Measurements from ENCODE around the gene SPTBN2.

SPTBN2 gene

DNA sequence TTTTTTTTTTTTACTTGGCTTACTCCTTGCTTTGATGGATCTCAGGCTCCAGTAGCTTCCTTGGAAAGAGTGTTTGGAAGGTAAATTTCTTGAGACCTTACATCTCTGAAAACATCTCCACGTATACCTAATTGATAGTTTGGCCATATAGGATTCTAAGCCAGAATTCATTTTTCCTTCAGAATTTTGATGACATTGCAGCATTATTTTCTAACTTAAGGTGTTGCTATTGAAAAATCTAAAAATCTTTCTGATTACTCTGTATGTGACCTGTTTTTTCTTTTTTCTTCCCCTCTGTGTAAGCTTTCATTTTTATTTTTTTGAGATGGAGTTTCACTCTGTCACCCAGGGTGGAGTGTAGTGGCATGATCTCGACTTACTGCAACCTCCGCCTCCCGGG is 23.1 kb upstream of the SPTBN2 start:
- Histone ChIP-seq H3K56ac (ENCODE audit: low read length) (no peak overlapping the region), H2BK5ac (ENCODE audit: low read length) (no peak overlapping the region), H3K4me2 (ENCODE audit: low read length) (no peak overlapping the region), H3K79me1 (ENCODE audit: low read length) (no peaks in the 10 kb centered on the region), H2BK15ac (replicated peaks; ENCODE audit: low read depth) (no peak overlapping the region), H3K4me3 (ENCODE audit: low read length) (no peak overlapping the region), H3K4me1 (ENCODE audit: control insufficient read depth, low read depth, low read length) (no peaks in the 10 kb centered on the region), H4K8ac (ENCODE audit: low read depth, low read length) (no peak overlapping the region), H3K23ac (ENCODE audit: low read length) (no peak overlapping the region), H2AK5ac (ENCODE audit: low read length) (no peak overlapping the region), H4K5ac (ENCODE audit: low read length) (no peak overlapping the region), H3K27ac (ENCODE audit: low read depth, low read length) (no peak overlapping the region), H3K4ac (ENCODE audit: low read depth, low read length) (no peak overlapping the region), H3K79me2 (ENCODE audit: control insufficient read depth, insufficient read depth, low read length) (no peaks in the 10 kb centered on the region), H2BK120ac (ENCODE audit: low read depth, low read length) (no peak overlapping the region), H3K27me3 (ENCODE audit: insufficient read depth, low read length, poor library complexity) (no peaks in the 10 kb centered on the region), H3K18ac (ENCODE audit: low read length) (no peak overlapping the region), H3K9ac (ENCODE audit: low read length) (no peak overlapping the region), H3K36me3 (ENCODE audit: control insufficient read depth, insufficient read depth, low read length) (no peaks in the 10 kb centered on the region)
- no peak for DNase-seq
- no CpG with 5 or more reads among the region's 4 CpGs for WGBS (ENCODE audit: extremely low coverage, insufficient coverage, low lambda C conversion rate)

DNA sequence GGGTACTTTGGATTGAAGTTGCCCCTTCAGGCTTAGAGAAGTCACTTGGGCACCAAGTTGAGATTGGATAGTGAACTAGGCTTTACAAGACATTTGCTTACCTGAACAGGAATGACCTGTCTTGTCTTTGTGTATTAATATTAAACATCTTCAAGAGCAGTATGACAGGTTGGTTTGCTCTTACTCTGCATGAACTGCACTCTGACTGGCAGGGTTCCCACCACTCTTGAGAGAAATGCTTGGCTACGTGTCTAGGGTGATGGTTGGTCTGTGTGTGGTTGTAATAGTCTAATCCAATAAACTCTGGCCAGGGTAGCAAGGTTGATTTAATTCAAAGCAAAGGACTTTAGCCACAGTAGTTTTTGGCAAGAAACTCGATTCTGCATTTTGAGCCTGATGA is 20.1 kb upstream of the SPTBN2 start:
- no peak overlapping the region for H2BK5ac ChIP-seq (ENCODE audit: low read length)
- no peak overlapping the region for H3K23ac ChIP-seq (ENCODE audit: low read length)
- H4K5ac ChIP-seq (ENCODE audit: low read length) = no peak overlapping the region
- no peak overlapping the region for H2BK15ac ChIP-seq (replicated peaks; ENCODE audit: low read depth)
- H3K4me3 ChIP-seq (ENCODE audit: low read length) = no peak overlapping the region
- H3K4me2 ChIP-seq (ENCODE audit: low read length) = no peak overlapping the region
- no peak overlapping the region for H4K8ac ChIP-seq (ENCODE audit: low read depth, low read length)
- no peak overlapping the region for H3K56ac ChIP-seq (ENCODE audit: low read length)
- no peak overlapping the region for H3K4ac ChIP-seq (ENCODE audit: low read depth, low read length)
- H2AK5ac ChIP-seq (ENCODE audit: low read length) = no peak overlapping the region
- H3K4me1 ChIP-seq (ENCODE audit: control insufficient read depth, low read depth, low read length) = no peaks in the 10 kb centered on the region
- H3K79me1 ChIP-seq (ENCODE audit: low read length) = no peaks in the 10 kb centered on the region
- no peaks in the 10 kb centered on the region for H3K36me3 ChIP-seq (ENCODE audit: control insufficient read depth, insufficient read depth, low read length)
- no peak overlapping the region for H2BK120ac ChIP-seq (ENCODE audit: low read depth, low read length)
- no peaks in the 10 kb centered on the region for H3K27me3 ChIP-seq (ENCODE audit: insufficient read depth, low read length, poor library complexity)
- DNase-seq = no peak
- H3K18ac ChIP-seq (ENCODE audit: low read length) = no peak overlapping the region
- H3K79me2 ChIP-seq (ENCODE audit: control insufficient read depth, insufficient read depth, low read length) = no peaks in the 10 kb centered on the region
- WGBS (ENCODE audit: extremely low coverage, insufficient coverage, low lambda C conversion rate) = no CpG with 5 or more reads among the region's 2 CpGs
- H3K27ac ChIP-seq (ENCODE audit: low read depth, low read length) = no peak overlapping the region
- H3K9ac ChIP-seq (ENCODE audit: low read length) = no peak overlapping the region

DNA sequence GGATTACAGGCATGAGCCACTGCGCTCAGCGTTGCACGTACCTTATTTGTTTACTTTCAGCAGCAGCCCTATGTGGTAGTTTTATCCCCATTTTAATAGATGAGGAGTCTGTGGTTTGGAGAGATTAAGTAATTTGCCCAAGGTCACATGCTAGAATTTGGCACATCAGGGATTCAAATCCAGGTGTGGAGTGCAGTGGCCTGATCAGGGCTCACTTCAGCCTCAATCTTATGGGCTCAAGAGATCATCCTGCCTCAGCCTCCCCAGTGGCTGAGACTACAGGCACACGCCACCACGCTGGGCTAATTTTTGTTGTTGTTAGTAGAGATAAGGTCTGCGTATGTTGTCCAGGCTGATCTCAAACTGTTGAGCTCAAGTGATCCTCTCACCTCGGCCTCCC is 18.5 kb upstream of the SPTBN2 start:
- H3K4ac ChIP-seq (ENCODE audit: low read depth, low read length) = no peak overlapping the region
- no peak overlapping the region for H3K4me3 ChIP-seq (ENCODE audit: low read length)
- no peak overlapping the region for H2BK120ac ChIP-seq (ENCODE audit: low read depth, low read length)
- no peak overlapping the region for H2BK5ac ChIP-seq (ENCODE audit: low read length)
- no peaks in the 10 kb centered on the region for H3K36me3 ChIP-seq (ENCODE audit: control insufficient read depth, insufficient read depth, low read length)
- DNase-seq = no peak
- H3K79me2 ChIP-seq (ENCODE audit: control insufficient read depth, insufficient read depth, low read length) = no peaks in the 10 kb centered on the region
- H2AK5ac ChIP-seq (ENCODE audit: low read length) = no peak overlapping the region
- H3K4me1 ChIP-seq (ENCODE audit: control insufficient read depth, low read depth, low read length) = no peaks in the 10 kb centered on the region
- H3K18ac ChIP-seq (ENCODE audit: low read length) = no peak overlapping the region
- peak overlapping the region; percentile 45 for H3K23ac ChIP-seq (ENCODE audit: low read length)
- no peak overlapping the region for H3K9ac ChIP-seq (ENCODE audit: low read length)
- no peak overlapping the region for H4K5ac ChIP-seq (ENCODE audit: low read length)
- no peaks in the 10 kb centered on the region for H3K27me3 ChIP-seq (ENCODE audit: insufficient read depth, low read length, poor library complexity)
- H3K27ac ChIP-seq (ENCODE audit: low read depth, low read length) = no peak overlapping the region
- no peak overlapping the region for H4K8ac ChIP-seq (ENCODE audit: low read depth, low read length)
- H3K56ac ChIP-seq (ENCODE audit: low read length) = no peak overlapping the region
- no peak overlapping the region for H2BK15ac ChIP-seq (replicated peaks; ENCODE audit: low read depth)
- no CpG with 5 or more reads among the region's 7 CpGs for WGBS (ENCODE audit: extremely low coverage, insufficient coverage, low lambda C conversion rate)
- no peak overlapping the region for H3K4me2 ChIP-seq (ENCODE audit: low read length)
- H3K79me1 ChIP-seq (ENCODE audit: low read length) = no peaks in the 10 kb centered on the region

DNA sequence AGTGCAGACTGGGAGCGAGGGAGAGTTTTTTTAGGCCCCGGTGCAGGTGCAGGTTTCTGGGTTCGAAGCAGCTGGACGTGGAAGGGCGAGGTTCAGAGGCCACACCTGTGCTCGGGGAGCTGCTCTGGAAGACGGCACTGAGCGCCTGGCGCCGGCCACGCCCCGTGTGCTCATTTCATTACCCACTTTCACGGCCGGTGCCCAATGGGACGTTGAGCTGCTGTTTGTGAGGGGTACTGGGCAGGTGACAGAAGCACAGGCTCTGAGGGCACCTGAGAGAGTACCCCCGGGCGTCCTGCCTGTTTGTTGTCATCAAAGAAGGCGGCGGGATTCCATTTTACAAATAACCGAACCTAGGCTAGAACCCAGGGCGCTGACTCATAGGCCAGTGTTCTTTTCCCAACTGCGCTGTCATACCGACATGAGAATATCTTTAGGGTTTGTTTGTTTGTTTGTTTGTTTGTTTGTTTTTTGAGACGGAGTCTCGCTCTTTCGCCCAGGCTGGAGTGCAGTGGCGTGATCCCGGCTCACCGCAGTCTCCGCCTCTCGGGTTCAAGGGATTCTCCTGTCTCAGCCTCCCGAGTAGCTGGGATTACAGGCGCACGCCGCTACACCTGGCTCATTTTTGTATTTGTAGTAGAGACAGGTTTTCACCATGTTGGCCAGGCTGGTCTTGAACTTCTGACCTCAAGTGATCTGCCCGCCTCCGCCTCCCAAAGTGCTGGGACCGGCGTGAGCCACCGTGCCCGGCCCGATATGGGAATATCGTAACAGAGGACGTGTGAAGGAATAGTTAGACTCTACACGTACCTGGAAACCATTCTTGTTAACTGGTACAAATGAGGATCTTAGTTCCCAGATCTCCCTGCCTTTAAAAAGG is 16.6 kb upstream of the SPTBN2 start:
- no peak overlapping the region for H3K27ac ChIP-seq (ENCODE audit: low read depth, low read length)
- H4K8ac ChIP-seq (ENCODE audit: low read depth, low read length) = no peak overlapping the region
- H3K23ac ChIP-seq (ENCODE audit: low read length) = no peak overlapping the region
- H3K4me2 ChIP-seq (ENCODE audit: low read length) = peak overlapping the region; percentile 97
- no peak overlapping the region for H2AK5ac ChIP-seq (ENCODE audit: low read length)
- no peaks in the 10 kb centered on the region for H3K79me1 ChIP-seq (ENCODE audit: low read length)
- H3K36me3 ChIP-seq (ENCODE audit: control insufficient read depth, insufficient read depth, low read length) = no peaks in the 10 kb centered on the region
- peak overlapping the region; percentile 88 for H3K9ac ChIP-seq (ENCODE audit: low read length)
- no peak overlapping the region for H2BK15ac ChIP-seq (replicated peaks; ENCODE audit: low read depth)
- H4K5ac ChIP-seq (ENCODE audit: low read length) = no peak overlapping the region
- peak; percentile 26 for DNase-seq
- WGBS (ENCODE audit: extremely low coverage, insufficient coverage, low lambda C conversion rate) = no CpG with 5 or more reads among the region's 45 CpGs
- H2BK120ac ChIP-seq (ENCODE audit: low read depth, low read length) = no peak overlapping the region
- H3K4me3 ChIP-seq (ENCODE audit: low read length) = peak overlapping the region; percentile 23
- H3K4ac ChIP-seq (ENCODE audit: low read depth, low read length) = no peak overlapping the region
- H3K18ac ChIP-seq (ENCODE audit: low read length) = peak overlapping the region; percentile 42
- peak overlapping the region; percentile 8 for H3K56ac ChIP-seq (ENCODE audit: low read length)
- H3K4me1 ChIP-seq (ENCODE audit: control insufficient read depth, low read depth, low read length) = no peaks in the 10 kb centered on the region
- no peaks in the 10 kb centered on the region for H3K27me3 ChIP-seq (ENCODE audit: insufficient read depth, low read length, poor library complexity)
- no peaks in the 10 kb centered on the region for H3K79me2 ChIP-seq (ENCODE audit: control insufficient read depth, insufficient read depth, low read length)
- no peak overlapping the region for H2BK5ac ChIP-seq (ENCODE audit: low read length)

DNA sequence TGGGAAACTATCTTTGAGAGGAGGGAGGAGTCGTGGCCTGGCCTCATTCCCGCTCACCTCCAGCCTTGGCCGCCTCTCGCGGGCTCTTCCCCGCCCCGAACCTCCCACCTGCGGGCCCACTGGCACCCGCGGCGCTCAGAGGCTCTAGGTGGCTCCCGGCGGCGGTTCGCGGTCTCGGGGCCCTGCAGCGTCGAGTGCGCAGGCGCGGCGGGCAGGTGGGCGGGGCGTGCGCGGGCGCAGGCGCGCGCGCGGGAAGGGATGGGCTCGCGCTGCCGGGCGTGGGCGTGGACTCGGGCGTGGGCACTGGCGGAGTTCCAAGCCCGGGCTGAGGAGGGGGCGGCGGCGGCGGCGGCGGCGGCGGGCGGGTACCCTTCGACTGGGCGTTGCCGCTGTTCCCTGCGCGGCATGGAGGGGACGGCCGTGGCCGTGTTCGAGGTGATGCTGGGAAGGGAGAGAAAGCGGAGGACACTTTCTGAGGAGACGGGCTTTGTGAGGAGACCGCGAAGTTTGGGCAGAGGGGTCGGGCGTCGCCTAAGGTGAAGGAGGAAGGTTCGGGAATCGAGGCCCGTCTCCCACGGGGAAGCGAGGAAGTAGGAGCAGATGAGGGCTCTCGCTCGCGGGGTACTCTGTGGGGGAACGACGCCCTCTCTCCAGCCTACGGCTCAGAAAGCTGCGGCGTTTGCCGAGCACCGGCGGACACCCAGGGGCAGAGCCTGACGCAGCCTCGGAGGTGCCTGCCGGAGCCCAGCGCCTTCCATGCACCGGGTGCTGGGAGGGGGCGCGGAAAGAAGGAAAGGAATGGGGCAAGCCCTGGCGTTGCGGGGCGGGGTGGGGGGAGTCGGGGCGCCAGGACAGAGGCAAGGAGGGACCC is 15.7 kb upstream of the SPTBN2 start:
- H3K79me1 ChIP-seq (ENCODE audit: low read length) = no peaks in the 10 kb centered on the region
- no peaks in the 10 kb centered on the region for H3K4me1 ChIP-seq (ENCODE audit: control insufficient read depth, low read depth, low read length)
- H2BK15ac ChIP-seq (replicated peaks; ENCODE audit: low read depth) = no peak overlapping the region
- peak overlapping the region; percentile 97 for H3K4me2 ChIP-seq (ENCODE audit: low read length)
- H3K9ac ChIP-seq (ENCODE audit: low read length) = peak overlapping the region; percentile 88
- WGBS (ENCODE audit: extremely low coverage, insufficient coverage, low lambda C conversion rate) = no CpG with 5 or more reads among the region's 95 CpGs
- peak overlapping the region; percentile 30 for H4K8ac ChIP-seq (ENCODE audit: low read depth, low read length)
- H3K18ac ChIP-seq (ENCODE audit: low read length) = peak overlapping the region; percentile 82
- no peak overlapping the region for H4K5ac ChIP-seq (ENCODE audit: low read length)
- peak overlapping the region; percentile 86 for H3K4me3 ChIP-seq (ENCODE audit: low read length)
- peak overlapping the region; percentile 83 for H3K4ac ChIP-seq (ENCODE audit: low read depth, low read length)
- H2BK5ac ChIP-seq (ENCODE audit: low read length) = no peak overlapping the region
- H3K23ac ChIP-seq (ENCODE audit: low read length) = no peak overlapping the region
- no peak overlapping the region for H2AK5ac ChIP-seq (ENCODE audit: low read length)
- H3K56ac ChIP-seq (ENCODE audit: low read length) = peak overlapping the region; percentile 92
- DNase-seq = peak; percentile 70
- H2BK120ac ChIP-seq (ENCODE audit: low read depth, low read length) = no peak overlapping the region
- peak overlapping the region; percentile 33 for H3K27ac ChIP-seq (ENCODE audit: low read depth, low read length)
- no peaks in the 10 kb centered on the region for H3K27me3 ChIP-seq (ENCODE audit: insufficient read depth, low read length, poor library complexity)
- H3K79me2 ChIP-seq (ENCODE audit: control insufficient read depth, insufficient read depth, low read length) = no peaks in the 10 kb centered on the region
- H3K36me3 ChIP-seq (ENCODE audit: control insufficient read depth, insufficient read depth, low read length) = no peaks in the 10 kb centered on the region
